SK-N-MC (cell line): Measurements from ENCODE around the gene TLR10.

Experiments used
- DNase-seq: peaks from one replicate; pipeline ENCODE4 v3.0.0-alpha.2; 2011; ENCODE audit warnings: low read depth, low spot score
- H3K27ac ChIP-seq: fragments of 200-600 bp; sonication (generic); 2 replicates; pipeline ENCODE4 v1.5.1; 2016; ENCODE audit warnings: mixed run types
- H3K36me3 ChIP-seq: fragments of 200-600 bp; sonication (generic); 2 replicates; pipeline ENCODE4 v1.6.1; 2017; ENCODE audit warnings: antibody characterized with exemption, low read length, mixed read lengths; ENCODE audit not compliant: insufficient read depth
- H3K4me3 ChIP-seq: fragments of 200-600 bp; sonication (generic); 2 replicates; pipeline ENCODE4 v1.5.1; 2016
- H3K9ac ChIP-seq: fragments of 200-600 bp; sonication (generic); 2 replicates; pipeline ENCODE4 v1.8.0; 2017; ENCODE audit warnings: mixed run types, mixed read lengths; ENCODE audit not compliant: insufficient read length
- H3K9me3 ChIP-seq: fragments of 200-600 bp; sonication (generic); 2 replicates; pipeline ENCODE4 v1.6.1; 2017; ENCODE audit warnings: low read depth, mild to moderate bottlenecking, antibody characterized with exemption, low read length, moderate library complexity, mixed read lengths
- EZH2 ChIP-seq: fragments of 200-600 bp; sonication (generic); IDR thresholded peaks from one replicate; pipeline ENCODE4 v1.6.1; 2017; ENCODE audit warnings: antibody characterized with exemption
- FOXP2 ChIP-seq: optimal IDR thresholded peaks from 2 replicates; pipeline ENCODE3; 2011; ENCODE audit warnings: mild to moderate bottlenecking, moderate library complexity; ENCODE audit not compliant: insufficient read depth; ENCODE audit errors: extremely low read length, control extremely low read depth
- POLR2AphosphoS5 ChIP-seq: IDR thresholded peaks from 2 replicates; pipeline ENCODE4 v1.6.1; 2012; ENCODE audit warnings: mild to moderate bottlenecking, low read depth, low read length, borderline replicate concordance

Gene TLR10

GRCh38 chr4:38782452-38783108, at the start of gene TLR10:
TLR10 (minus strand) TSS chr4:38782990; CDS start chr4:38775590, 7,400 bp downstream.
- TF ChIP-seq FOXP2: no peak
- no peak for TF ChIP-seq EZH2
- no peak for TF ChIP-seq POLR2AphosphoS5
- Histone ChIP-seq H3K9me3 (no peaks in the 10 kb centered on the region), H3K36me3 (no peaks in the 10 kb centered on the region), H3K27ac (no peak within 1 kb of the TSS), H3K9ac (no peak within 1 kb of the TSS), H3K4me3 (no peak within 1 kb of the TSS)
- no peak for DNase-seq

- TF ChIP-seq POLR2AphosphoS5 (no peak), FOXP2 (no peak), EZH2 (no peak)
- DNase-seq: no peak
- Histone ChIP-seq H3K36me3 (no peaks in the 10 kb centered on the region), H3K9ac (no peak overlapping the region), H3K27ac (no peak overlapping the region), H3K4me3 (no peak overlapping the region), H3K9me3 (no peaks in the 10 kb centered on the region)
Measured at GRCh38 chr4:38832206-38832605, 49.4 kb upstream of the TLR10 start.

- no peak overlapping the region for H3K9ac ChIP-seq
- no peak for DNase-seq
- H3K27ac ChIP-seq: no peak overlapping the region
Measured at GRCh38 chr4:38831653-38832052, 48.9 kb upstream of the TLR10 start.

GRCh38 chr4:38829237-38829636, 46.4 kb upstream of the TLR10 start:
- H3K27ac ChIP-seq: no peak overlapping the region
- no peaks in the 10 kb centered on the region for H3K9me3 ChIP-seq
- no peak overlapping the region for H3K9ac ChIP-seq
- DNase-seq: no peak
- H3K36me3 ChIP-seq: no peaks in the 10 kb centered on the region
- TF ChIP-seq POLR2AphosphoS5 (no peak), FOXP2 (no peak), EZH2 (no peak)
- no peak overlapping the region for H3K4me3 ChIP-seq

More at GRCh38 chr4:38831653-38832052, 48.9 kb upstream of the TLR10 start:
- Histone ChIP-seq H3K4me3 (no peak overlapping the region), H3K9me3 (no peaks in the 10 kb centered on the region), H3K36me3 (no peaks in the 10 kb centered on the region)
- TF ChIP-seq EZH2 (no peak), POLR2AphosphoS5 (no peak), FOXP2 (no peak)

GRCh38 chr4:38823766-38824165, 41.0 kb upstream of the TLR10 start:
- no peak for DNase-seq
- H3K9me3 ChIP-seq: no peaks in the 10 kb centered on the region
- no peak overlapping the region for H3K9ac ChIP-seq
- TF ChIP-seq POLR2AphosphoS5 (no peak), EZH2 (no peak), FOXP2 (no peak)
- H3K4me3 ChIP-seq: no peak overlapping the region
- no peaks in the 10 kb centered on the region for H3K36me3 ChIP-seq
- no peak overlapping the region for H3K27ac ChIP-seq

- TF ChIP-seq EZH2 (no peak), FOXP2 (no peak), POLR2AphosphoS5 (no peak)
- Histone ChIP-seq H3K9ac (no peak overlapping the region), H3K27ac (no peak overlapping the region), H3K4me3 (no peak overlapping the region), H3K9me3 (no peaks in the 10 kb centered on the region), H3K36me3 (no peaks in the 10 kb centered on the region)
- no peak for DNase-seq
Measured at GRCh38 chr4:38822748-38823303, 40.0 kb upstream of the TLR10 start.

- no peak for TF ChIP-seq EZH2
- no peak overlapping the region for H3K9ac ChIP-seq
- no peak overlapping the region for H3K27ac ChIP-seq
- H3K36me3 ChIP-seq: no peaks in the 10 kb centered on the region
- H3K4me3 ChIP-seq: no peak overlapping the region
- H3K9me3 ChIP-seq: no peaks in the 10 kb centered on the region
- DNase-seq: no peak
Measured at GRCh38 chr4:38821739-38822138, 38.9 kb upstream of the TLR10 start.

- Histone ChIP-seq H3K27ac (no peak overlapping the region), H3K9me3 (no peaks in the 10 kb centered on the region), H3K4me3 (no peak overlapping the region), H3K9ac (no peak overlapping the region), H3K36me3 (no peaks in the 10 kb centered on the region)
- no peak for DNase-seq
- TF ChIP-seq FOXP2: no peak
- no peak for TF ChIP-seq EZH2
- no peak for TF ChIP-seq POLR2AphosphoS5
Measured at GRCh38 chr4:38820329-38821061, 37.7 kb upstream of the TLR10 start.

GRCh38 chr4:38819569-38819968, 36.8 kb upstream of the TLR10 start:
- Histone ChIP-seq H3K9me3 (no peaks in the 10 kb centered on the region), H3K4me3 (no peak overlapping the region), H3K27ac (no peak overlapping the region), H3K36me3 (no peaks in the 10 kb centered on the region), H3K9ac (no peak overlapping the region)
- TF ChIP-seq FOXP2 (no peak), POLR2AphosphoS5 (no peak), EZH2 (no peak)
- DNase-seq: peak; percentile 40
